Hematopoietic multipotent progenitor cell treated with erythropoietin and hydrocortisone succinate and interleukin-3 and kit ligand, for 6 days (in vitro differentiated cells): ENCODE results near the gene FLYWCH1.

Experiments
- DNase-seq: peaks from one replicate; pipeline ENCODE4 v3.0.0-alpha.2; 2015

The FLYWCH1 gene

GRCh38 chr16:2911638-2912329, at the start of gene FLYWCH1:
TSS of gene FLYWCH1 (plus strand) at chr16:2911931. CDS start at chr16:2929686, 17,755 bp downstream.
- peak; percentile 99 for DNase-seq

DNA sequence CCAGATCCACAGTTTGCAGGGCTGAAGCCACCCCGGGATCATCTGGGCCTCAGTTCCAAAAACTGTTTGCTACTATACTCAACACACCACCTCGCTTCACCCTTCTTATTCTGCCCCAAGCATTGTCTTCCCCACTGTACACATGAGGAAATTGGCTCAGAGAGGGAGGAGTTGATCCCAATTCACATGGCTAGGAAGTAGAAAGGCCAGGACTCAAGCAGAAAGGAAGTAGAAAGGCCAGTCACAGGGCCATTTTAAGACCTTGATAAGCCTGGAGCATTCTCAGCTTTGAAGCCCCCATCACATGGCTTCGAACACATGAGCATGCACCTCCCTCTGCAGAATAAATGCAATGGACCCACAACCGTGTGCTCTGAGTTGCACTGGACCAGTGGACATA, 46.1 kb upstream of the FLYWCH1 start:
- no peak for DNase-seq

GRCh38 chr16:2866431-2866830, 45.3 kb upstream of the FLYWCH1 start:
- DNase-seq, result no peak

DNA sequence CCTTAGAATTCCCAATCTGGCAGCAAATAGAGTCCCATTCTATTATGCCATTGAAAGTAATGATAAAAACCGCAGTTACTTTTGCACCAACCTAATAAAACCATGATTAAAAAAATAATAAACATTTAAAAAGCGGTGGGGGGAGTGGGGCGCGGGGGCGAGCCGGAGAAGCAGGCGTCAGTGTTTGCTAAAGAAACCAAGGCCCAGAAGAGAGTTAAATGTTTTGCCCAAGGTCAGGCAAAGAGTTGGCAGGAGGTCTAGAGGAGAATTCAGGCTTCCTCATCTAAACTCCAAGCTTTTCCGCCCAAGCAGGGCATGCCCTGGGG, 44.1 kb upstream of the FLYWCH1 start:
- DNase-seq, result no peak

DNA sequence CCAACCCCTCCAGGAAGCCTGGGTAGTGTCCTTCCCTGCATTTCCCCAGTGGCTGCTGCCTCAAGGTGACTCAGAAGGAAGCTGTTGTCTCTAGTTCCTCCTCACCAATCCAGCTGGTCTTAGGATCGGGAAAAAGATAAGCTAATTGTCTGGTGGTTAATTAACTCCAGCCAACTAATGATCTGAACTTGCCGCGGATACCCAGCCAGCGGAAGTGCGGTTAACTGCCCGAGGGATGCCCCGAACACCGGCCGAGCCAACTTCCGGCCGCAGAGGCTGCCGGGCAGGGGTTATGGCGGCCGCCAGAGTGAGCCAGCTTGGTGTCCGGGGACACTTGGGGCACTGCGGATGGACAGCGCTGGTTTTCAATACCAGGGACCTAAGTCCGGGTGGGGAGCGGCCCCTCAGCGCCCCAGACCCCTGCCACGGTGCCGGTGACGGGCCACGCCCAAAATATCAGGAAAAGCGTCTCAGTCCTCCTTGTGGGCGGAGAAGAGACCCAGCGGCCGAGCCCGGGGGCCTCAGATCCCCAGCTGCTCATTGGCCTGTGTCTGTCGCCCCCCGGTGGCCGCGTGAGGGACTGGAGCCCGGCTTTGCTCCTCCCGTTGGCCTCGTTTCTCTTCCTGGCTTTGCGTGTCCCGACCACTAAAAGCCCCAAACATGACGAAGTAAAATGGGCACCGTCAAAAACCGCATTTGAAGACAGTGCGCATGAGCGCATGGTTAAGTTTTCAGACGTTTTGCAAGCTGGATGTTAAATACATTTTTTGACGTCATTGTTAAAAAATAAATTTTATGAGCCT, 43.5 kb upstream of the FLYWCH1 start:
- DNase-seq, result peak; percentile 96

GRCh38 chr16:2871926-2872325, 39.8 kb upstream of the FLYWCH1 start:
- no peak for DNase-seq

DNA sequence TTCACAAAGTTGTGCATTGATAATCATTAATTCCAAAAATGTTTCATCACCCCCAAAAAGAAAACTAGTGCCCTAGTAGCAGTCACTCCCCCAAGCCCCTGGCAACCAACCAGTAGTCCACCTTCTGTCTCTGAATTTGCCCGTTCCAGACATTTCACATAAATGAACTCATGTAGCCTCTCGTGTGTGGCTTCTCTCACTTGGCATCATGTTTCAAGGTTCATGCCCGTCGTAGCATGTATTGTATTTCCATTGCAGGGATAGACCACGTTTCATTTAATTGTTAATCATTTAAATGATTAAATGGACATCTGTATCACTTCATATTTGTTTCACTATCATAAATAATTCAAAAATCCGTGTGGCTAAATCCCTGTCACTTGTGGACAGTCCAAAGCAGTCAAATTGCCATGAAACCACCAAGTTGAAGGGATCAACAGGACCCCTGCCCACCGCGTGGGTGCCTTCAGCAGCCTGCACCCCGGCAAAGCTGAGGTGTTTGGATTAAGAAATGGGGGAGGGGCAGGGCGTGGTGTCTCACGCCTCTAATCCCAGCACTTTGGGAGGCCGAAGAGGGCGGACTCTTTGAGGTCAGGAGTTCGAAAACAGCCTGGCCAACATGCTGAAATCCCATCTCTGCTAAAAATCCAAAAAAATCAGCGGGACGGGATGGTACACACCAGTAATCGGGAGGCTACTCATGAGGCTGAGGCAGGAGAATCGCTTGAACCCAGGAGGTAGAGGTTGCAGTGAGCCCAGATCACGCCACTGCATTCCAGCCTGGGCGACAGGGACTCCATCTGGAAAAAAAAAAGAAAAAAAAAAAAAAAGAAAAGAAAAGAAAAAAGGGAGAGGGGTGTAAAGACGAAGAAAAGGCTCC, 37.5 kb upstream of the FLYWCH1 start:
- DNase-seq, result no peak

GRCh38 chr16:2874912-2875362, 36.8 kb upstream of the FLYWCH1 start:
- DNase-seq, result peak; percentile 86

- DNase-seq, result no peak
Measured at GRCh38 chr16:2879854-2880508, 31.8 kb upstream of the FLYWCH1 start.

- DNase-seq, result peak; percentile 61
Measured at GRCh38 chr16:2881783-2882649, 29.7 kb upstream of the FLYWCH1 start.

DNA sequence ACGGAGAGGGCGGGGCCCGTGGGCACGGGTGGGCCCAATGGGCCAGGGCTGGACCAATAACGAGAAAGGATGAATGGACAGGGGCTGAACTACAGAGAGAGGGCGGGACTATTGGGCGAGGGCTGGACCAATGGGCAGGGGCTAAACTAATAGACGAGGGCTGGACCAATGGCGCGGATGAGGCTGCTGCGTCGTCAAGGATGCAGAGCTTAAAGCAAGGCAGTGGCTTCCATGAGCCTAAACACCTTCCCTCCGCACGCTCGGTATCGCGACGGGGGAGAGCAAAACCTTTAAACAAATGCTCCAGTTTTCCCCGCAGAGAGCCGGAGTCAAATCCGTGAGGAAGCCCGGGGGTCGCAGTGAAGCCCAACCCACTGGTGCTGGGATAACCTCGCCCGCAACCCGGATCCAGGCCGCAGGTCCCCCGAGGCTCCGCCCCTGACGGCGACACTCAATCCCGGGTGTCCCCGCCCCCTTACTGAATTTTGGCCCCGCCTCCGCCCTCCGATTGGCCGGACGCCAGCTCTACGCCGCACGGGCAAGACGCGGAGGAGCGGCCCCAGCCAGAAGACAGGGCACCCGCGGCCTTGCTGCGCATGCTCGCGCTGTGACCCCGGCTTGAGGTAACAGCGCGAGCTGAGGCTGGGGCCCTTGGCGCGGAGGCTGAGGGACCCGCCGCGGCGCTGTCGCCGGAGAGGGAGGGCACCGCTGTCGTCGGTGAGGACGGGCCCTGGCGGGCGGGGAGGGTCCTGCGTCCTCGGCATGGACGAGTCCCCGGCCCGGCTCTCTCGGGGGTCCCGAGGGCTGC, 28.9 kb upstream of the FLYWCH1 start, which contains the start of gene FLYWCH2:
TSS of gene FLYWCH2 (plus strand) at position 566 of the 808 bp plus-strand sequence. CDS start 13,235 bp downstream, outside the sequence.
- DNase-seq, result peak; percentile 100

- DNase-seq, result peak; percentile 45
Measured at GRCh38 chr16:2883458-2883908, 28.2 kb upstream of the FLYWCH1 start.

- no peak for DNase-seq
Measured at GRCh38 chr16:2884041-2884451, 27.7 kb upstream of the FLYWCH1 start.

DNA sequence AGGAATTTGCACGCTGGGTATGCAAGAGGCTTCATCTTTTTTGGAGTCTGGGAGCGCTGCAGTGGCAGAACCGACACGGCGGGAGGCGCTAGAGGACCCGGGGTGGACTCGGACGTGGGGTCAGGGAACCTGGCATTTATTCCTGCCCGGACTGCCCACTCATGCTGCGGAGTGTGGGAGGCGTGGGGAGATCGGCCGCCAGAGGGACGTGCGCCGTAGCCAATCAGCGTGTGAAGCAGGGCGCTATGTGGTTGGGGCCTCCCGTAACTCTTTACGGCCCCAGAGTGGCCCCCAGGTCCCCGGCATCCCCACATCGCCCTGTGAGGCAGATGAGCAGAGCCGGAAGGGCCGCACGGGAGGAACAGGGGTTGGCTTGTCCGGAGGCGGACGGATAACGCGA, 17.5 kb upstream of the FLYWCH1 start:
- DNase-seq, result no peak

DNA sequence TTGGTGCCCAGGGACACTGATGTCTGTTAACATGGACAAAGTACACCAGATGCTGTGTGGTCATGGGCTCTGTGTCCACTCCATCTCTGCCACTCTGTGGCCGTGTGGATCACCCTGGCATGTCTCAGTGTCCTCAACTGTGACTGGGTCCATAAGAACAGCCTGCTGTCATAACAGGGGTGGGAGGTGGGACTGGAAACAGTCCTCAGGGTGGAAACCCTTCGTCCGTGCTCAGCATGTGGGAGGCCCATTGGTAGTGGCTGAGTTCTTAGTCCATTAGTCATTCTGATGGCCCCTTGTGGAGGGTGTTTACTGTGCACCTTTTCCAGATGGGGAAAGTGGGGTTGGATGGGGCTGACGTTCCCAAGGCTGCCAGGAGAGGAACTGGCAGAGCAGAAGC, 15.9 kb upstream of the FLYWCH1 start:
- DNase-seq, result no peak

- DNase-seq, result no peak
Measured at GRCh38 chr16:2896480-2897010, 15.2 kb upstream of the FLYWCH1 start.

DNA sequence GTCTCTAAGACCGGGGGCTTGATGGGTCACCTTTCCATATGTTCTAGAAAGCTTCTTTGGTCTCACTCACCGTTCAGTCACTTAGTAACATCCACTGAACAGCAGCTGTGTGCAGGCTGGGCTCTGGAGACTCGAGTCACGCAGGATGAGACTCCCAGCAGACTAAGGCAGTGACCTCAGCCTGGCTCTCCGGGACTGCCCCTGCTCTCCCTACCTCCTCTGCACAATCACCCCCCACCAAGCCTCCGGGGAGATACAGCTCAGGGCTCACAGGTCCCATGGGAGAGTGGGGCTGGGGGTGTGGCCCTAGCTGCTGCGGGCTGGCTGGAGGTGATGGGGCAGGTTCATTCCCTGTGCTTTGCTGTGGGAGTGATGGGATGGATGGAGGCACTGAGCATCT, 14.6 kb upstream of the FLYWCH1 start:
- no peak for DNase-seq

- DNase-seq, result no peak
Measured at GRCh38 chr16:2898831-2899563, 12.7 kb upstream of the FLYWCH1 start.

DNA sequence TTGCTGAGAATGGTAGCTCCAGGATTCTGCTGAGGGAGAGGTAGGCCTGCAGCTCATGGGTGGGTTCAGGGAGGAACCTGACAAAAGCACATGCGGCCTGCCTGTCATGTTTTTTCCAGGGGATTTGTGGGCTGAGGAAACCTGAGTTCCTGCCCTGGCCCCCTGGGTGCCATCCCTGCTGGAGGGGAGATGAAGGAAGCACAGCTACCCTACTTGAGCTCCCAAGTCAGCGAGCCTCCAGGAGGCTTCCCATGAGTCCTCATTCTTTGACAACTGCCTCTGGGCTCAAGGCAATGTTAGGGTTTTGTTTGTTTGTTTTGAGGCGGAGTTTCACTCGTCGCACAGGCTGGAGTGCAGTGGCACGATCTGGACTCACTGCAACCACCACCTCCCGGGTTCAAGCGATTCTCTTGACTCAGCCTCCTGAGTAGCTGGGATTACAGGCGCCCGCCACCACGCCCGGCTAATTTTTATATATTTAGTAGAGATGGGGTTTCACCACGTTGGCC, 12.1 kb upstream of the FLYWCH1 start:
- no peak for DNase-seq
